PFSK-1 (cell line): Measurements from ENCODE around the gene TRAPPC6A.

ENCODE experiments used
- FOXP2 ChIP-seq: optimal IDR thresholded peaks from 2 replicates; pipeline ENCODE3; 2011; ENCODE audit warnings: borderline replicate concordance, control low read depth, inconsistent platforms; ENCODE audit not compliant: insufficient read depth; ENCODE audit errors: extremely low read length, extremely low read depth
- POLR2AphosphoS5 ChIP-seq: IDR thresholded peaks from 2 replicates; pipeline ENCODE4 v1.6.1; 2012; ENCODE audit warnings: low read depth, mild to moderate bottlenecking, control low read depth, low read length, moderate library complexity
- REST ChIP-seq, 2 experiments: IDR thresholded peaks; 2 replicates each; pipeline versions ENCODE4 v1.6.1 to v1.8.0; 2011 to 2012; ENCODE audit warnings: low read depth in 2 of 2, low read length in 2 of 2, control low read depth in 1 of 2, inconsistent platforms in 1 of 2, mild to moderate bottlenecking in 1 of 2, moderate library complexity in 1 of 2; ENCODE audit not compliant: insufficient read depth in 1 of 2
- SIN3A ChIP-seq: IDR thresholded peaks from 2 replicates; pipeline ENCODE4 v1.6.1; 2012; ENCODE audit warnings: mild to moderate bottlenecking, low read length, moderate library complexity, borderline replicate concordance; ENCODE audit not compliant: insufficient read depth
- TAF1 ChIP-seq: IDR thresholded peaks from 2 replicates; pipeline ENCODE4 v1.6.1; 2012; ENCODE audit warnings: low read length, control low read depth, borderline replicate concordance; ENCODE audit not compliant: insufficient read depth

Gene TRAPPC6A

GRCh38 chr19:45146741-45147205 is 31.3 kb downstream of the TRAPPC6A start:
- TF ChIP-seq FOXP2 (no peak), TAF1 (no peak), SIN3A (no peak), POLR2AphosphoS5 (no peak), REST (IDR thresholded peaks at IDR 0.05; ENCODE audit: insufficient read depth in 1 of 2, low read depth in 2 of 2, low read length in 2 of 2) (no peak)

DNA sequence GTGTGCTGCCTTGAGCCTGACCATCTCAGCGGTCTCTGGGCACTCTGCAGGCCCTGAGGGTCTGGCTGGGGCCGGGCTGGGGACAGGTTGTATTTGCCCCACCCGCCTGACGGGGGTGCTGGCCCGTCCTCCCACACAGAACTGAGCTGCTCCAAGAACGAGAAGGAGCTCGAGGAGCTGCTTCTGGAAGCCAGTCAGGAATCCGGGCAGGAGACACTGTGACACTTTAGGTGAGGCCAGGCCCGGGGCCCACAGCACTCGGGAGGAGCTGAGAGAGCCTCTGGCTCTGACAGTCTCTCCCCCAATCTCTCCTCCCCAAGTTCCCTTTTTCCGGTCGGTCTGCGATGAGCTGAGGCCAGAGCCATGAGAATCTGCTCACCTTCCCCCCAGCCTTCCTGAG is 31.8 kb downstream of the TRAPPC6A start:
- no peak for TF ChIP-seq FOXP2
- TF ChIP-seq TAF1: no peak
- TF ChIP-seq REST (IDR thresholded peaks at IDR 0.05; ENCODE audit: insufficient read depth in 1 of 2, low read depth in 2 of 2, low read length in 2 of 2): no peak
- no peak for TF ChIP-seq SIN3A
- no peak for TF ChIP-seq POLR2AphosphoS5

DNA sequence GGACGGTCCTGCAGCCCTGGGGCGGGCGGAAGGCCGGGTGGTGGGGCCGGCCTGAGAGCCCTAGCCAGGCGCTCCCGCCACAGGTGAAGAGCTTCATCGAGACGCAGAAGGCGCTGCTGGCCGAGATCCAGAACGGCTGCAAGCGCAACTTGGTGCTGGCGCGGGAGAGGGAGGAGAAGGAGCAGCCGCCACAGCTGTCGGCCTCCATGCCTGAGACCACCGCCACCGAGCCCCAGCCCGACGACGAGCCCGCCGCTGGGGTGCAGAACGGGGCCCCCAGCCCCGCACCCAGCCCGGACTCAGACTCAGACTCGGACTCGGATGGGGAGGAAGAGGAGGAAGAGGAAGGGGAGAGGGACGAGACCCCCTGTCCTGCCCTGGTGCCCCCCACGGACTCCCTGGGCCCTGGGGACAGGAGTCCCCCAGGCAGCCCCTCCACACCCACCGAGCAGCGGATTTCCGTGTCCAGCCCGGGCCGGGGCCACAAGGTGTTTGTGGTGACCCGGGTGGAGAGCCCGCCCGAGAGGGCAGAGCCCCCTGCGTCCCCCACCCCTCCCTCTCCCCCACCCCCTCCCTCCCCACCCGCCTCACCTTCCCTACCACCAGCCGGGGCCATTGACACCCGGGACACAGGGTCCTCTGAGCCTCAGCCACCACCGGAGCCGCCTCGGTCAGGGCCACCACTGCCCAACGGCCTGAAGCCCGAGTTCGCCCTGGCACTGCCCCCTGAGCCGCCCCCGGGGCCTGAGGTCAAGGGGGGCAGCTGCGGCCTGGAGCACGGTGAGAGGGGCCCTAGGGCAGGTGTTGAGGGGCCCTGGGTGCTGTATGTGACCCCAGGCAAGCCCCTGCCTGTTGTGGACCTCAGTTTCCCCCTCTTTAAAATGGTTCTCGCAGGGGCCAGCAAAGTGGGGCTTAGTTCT is 32.5 kb downstream of the TRAPPC6A start:
- TF ChIP-seq TAF1: no peak
- no peak for TF ChIP-seq POLR2AphosphoS5
- no peak for TF ChIP-seq SIN3A
- no peak for TF ChIP-seq REST (IDR thresholded peaks at IDR 0.05; ENCODE audit: insufficient read depth in 1 of 2, low read depth in 2 of 2, low read length in 2 of 2)
- TF ChIP-seq FOXP2: no peak

DNA sequence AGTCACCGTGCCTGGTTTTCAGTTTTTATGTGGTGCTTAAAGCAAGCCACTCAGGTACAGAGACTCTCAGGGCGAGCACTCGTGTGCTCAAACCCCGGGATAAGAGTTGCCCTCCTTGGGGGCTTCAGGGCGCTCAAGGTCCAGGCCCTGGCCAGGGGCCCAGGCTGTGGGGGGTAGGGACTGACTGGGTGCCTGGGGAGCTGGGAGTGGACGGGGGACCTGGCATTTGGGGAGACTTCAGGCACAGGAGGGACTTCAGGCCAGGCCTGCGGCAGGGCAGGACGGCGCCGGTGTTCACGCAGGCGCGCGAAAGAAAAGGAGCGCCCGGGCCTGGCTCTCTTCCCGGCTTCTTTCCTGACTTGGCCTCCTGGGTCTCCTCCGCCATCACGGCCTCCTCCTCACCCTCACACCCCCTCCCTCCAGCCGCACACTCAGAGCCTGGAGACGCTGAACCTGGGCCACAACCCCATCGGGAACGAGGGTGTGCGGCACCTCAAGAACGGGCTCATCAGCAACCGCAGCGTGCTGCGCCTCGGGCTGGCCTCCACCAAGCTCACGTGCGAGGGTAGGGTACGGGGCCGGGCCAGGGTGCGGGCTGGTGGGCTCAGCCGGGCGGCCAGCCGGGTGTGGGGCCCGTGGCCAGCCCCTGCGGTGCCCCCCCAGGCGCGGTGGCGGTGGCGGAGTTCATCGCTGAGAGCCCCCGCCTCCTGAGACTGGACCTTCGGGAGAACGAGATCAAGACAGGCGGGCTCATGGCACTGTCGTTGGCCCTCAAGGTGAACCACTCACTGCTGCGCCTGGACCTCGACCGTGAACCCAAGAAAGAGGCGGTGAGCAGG is 33.4 kb downstream of the TRAPPC6A start:
- TF ChIP-seq REST (IDR thresholded peaks at IDR 0.05; ENCODE audit: insufficient read depth in 1 of 2, low read depth in 2 of 2, low read length in 2 of 2) (no peak), SIN3A (no peak), TAF1 (no peak), FOXP2 (no peak), POLR2AphosphoS5 (no peak)
